ENCODE results near the gene CERCAM. TPM values are rescaled to one million over a fixed set of nuclear protein-coding genes. Genes with fewer than 3 reads are reported as not detected.

The CERCAM gene
- total and polyA plus RNA-seq, 2 of the 13 experiments (the other 11 are each of a cell fraction or from before 2014, with no cell fraction given), result 9.0 to 17.1 TPM

GRCh38 chr9:128372784-128373183 lies 47.9 kb upstream of the CERCAM start:
- Histone ChIP-seq H3K9me3 (ENCODE audit: low read length) (no peaks in the 10 kb centered on the region), H3K9ac (ENCODE audit: insufficient read depth, low read depth, low read length) (0 out of 2 replicates have a peak overlapping the region, but pooled peaks have one; percentile 95), H3K4me3 (replicated peaks in 1 of 3; ENCODE audit: insufficient read depth in 1 of 3, low read depth in 2 of 3, low read length in 3 of 3) (peak overlapping the region; percentile 87 to 92 (median 92)), H3K27ac (ENCODE audit: extremely low read length, insufficient read depth, low read length) (no peak overlapping the region), H3K4me1 (ENCODE audit: insufficient read depth, low read length) (peaks cover 15% of the 10 kb centered on the region), H4K20me1 (ENCODE audit: insufficient read depth, low read length) (no peaks in the 10 kb centered on the region), H2AFZ (ENCODE audit: low read length) (no peak overlapping the region), H3K36me3 (replicated peaks in 1 of 2; ENCODE audit: control insufficient read depth in 1 of 2, insufficient read depth in 2 of 2, low read length in 2 of 2) (peaks cover 3 to 16% of the 10 kb centered on the region in 2 experiments; a peak in 4 of 5 replicates), H3K79me2 (ENCODE audit: insufficient read depth, low read length) (peaks cover 41% of the 10 kb centered on the region), H3K4me2 (ENCODE audit: low read depth, low read length) (peak overlapping the region; percentile 77), H3K27me3 (ENCODE audit: control insufficient read depth in 1 of 2, insufficient read depth in 2 of 2, low read length in 2 of 2) (peaks cover 0 to 3% of the 10 kb centered on the region in 2 experiments; a peak in 1 of 5 replicates)
- no peak for ATAC-seq
- intact Hi-C loops (cut with micrococcal nuclease; ENCODE audit: unreplicated experiment), result no loop called here
- no peak for DNase-seq (ENCODE audit: low spot score)
- ChIA-PET POLR2A (interaction anchor here (0.7 kb wide), 1 partner anchor 78 kb away, joined by 3 read pairs; no protein-coding TSS in a partner anchor), CTCF (ENCODE audit: low intra/inter-chr PET ratio, low total read pairs) (no interaction called here)
- in situ Hi-C loops (cut with HindIII; ENCODE audit: extremely low pct_ligation_motif_present, low pct_unique_long_range_greater_than_20kb), result no loop called here
- no peak for FAIRE-seq
- no TSS peak for BruUV-seq (replicated peaks)
- TF ChIP-seq ZNF841 (CRISPR knock-in tag; IDR thresholded peaks at IDR 0.05; ENCODE audit: borderline replicate concordance), result no peak
- TF ChIP-seq HBP1 (CRISPR knock-in tag; IDR thresholded peaks at IDR 0.05; ENCODE audit: low read depth), result no peak
- TF ChIP-seq PAWR (CRISPR knock-in tag; IDR thresholded peaks at IDR 0.05; ENCODE audit: borderline replicate concordance), result no peak
- TF ChIP-seq FOSL2 (CRISPR knock-in tag; IDR thresholded peaks at IDR 0.05), result 0 out of 2 replicates have a peak, but pooled peaks have one; percentile 11
- no peak for TF ChIP-seq GATAD1 (CRISPR knock-in tag; IDR thresholded peaks at IDR 0.05)
- no peak for TF ChIP-seq ZNF513 (CRISPR knock-in tag; conservative IDR thresholded peaks at IDR 0.05)
- no peak for TF ChIP-seq GTF3A (CRISPR knock-in tag; conservative IDR thresholded peaks at IDR 0.05)
- TF ChIP-seq ZNF235 (CRISPR knock-in tag; IDR thresholded peaks at IDR 0.05; ENCODE audit: borderline replicate concordance), result no peak
- no peak for TF ChIP-seq FOXA3 (CRISPR knock-in tag; IDR thresholded peaks at IDR 0.05)
- WGBS (ENCODE audit: low lambda C conversion rate), result 100% methylated on average over 1 of the region's 1 CpG

Data from HepG2 (cell line).